Midbrain (tissue), 1 donor: Measurements from ENCODE around the gene COPS9.

Experiments used
- DNase-seq: peaks from one replicate; lab custom pipeline; 2025; lab: John Stamatoyannopoulos, UW

COPS9 gene

GRCh38 chr2:240147911-240148587 is 11.9 kb upstream of the COPS9 start:
- DNase-seq = no peak

- no peak for DNase-seq
Measured at GRCh38 chr2:240147382-240147781, 11.3 kb upstream of the COPS9 start.

- DNase-seq = no peak
Measured at GRCh38 chr2:240146627-240147278, 10.6 kb upstream of the COPS9 start.

GRCh38 chr2:240146141-240146561 is 10.0 kb upstream of the COPS9 start:
- DNase-seq = no peak

- no peak for DNase-seq
Measured at GRCh38 chr2:240145461-240145860, 9.4 kb upstream of the COPS9 start.

- no peak for DNase-seq
Measured at GRCh38 chr2:240144649-240145261, 8.7 kb upstream of the COPS9 start.

- DNase-seq = peak; percentile 75
Measured at GRCh38 chr2:240143801-240144648, 7.9 kb upstream of the COPS9 start.

- DNase-seq = no peak
Measured at GRCh38 chr2:240143276-240143675, 7.2 kb upstream of the COPS9 start.

GRCh38 chr2:240142859-240143258 is 6.8 kb upstream of the COPS9 start:
- DNase-seq = no peak

- no peak for DNase-seq
Measured at GRCh38 chr2:240142256-240142775, 6.2 kb upstream of the COPS9 start.

- DNase-seq = no peak
Measured at GRCh38 chr2:240141736-240142135, 5.6 kb upstream of the COPS9 start.

- no peak for DNase-seq
Measured at GRCh38 chr2:240140920-240141319, 4.8 kb upstream of the COPS9 start.

- DNase-seq = no peak
Measured at GRCh38 chr2:240140511-240140910, 4.4 kb upstream of the COPS9 start, which contains the start of gene OTOS. OTOS (minus strand) TSS chr2:240140658; CDS start chr2:240140326, 332 bp downstream.

GRCh38 chr2:240139666-240140393 is 3.7 kb upstream of the COPS9 start:
- DNase-seq = no peak

- no peak for DNase-seq
Measured at GRCh38 chr2:240139011-240139441, 2.9 kb upstream of the COPS9 start.

GRCh38 chr2:240138254-240138984 is 2.3 kb upstream of the COPS9 start:
- DNase-seq = no peak

GRCh38 chr2:240137596-240138253 is 1.6 kb upstream of the COPS9 start:
- no peak for DNase-seq

GRCh38 chr2:240136671-240137292 is 677 bp upstream of the COPS9 start:
- DNase-seq = no peak

- no peak for DNase-seq
Measured at GRCh38 chr2:240135706-240136012, 446 bp downstream of the COPS9 start.
